ENCODE results near the gene CCNF.

The CCNF gene

GRCh38 chr16:2484898-2485508 is 55.8 kb downstream of the CCNF start:
- Histone ChIP-seq H3K27ac (peak overlapping the region in 3 of 11 experiments; percentile 2 to 64 (median 62); a peak in 5 of 22 replicates), H3K9ac (peak overlapping the region in 9 of 11 experiments; percentile 30 to 72 (median 59); a peak in 14 of 22 replicates)

GRCh38 chr16:2485811-2486507 is 56.7 kb downstream of the CCNF start:
- no peaks in the 10 kb centered on the region for H3K27me3 ChIP-seq
- H3K4me2 ChIP-seq, result peak overlapping the region; percentile 65 to 96 (median 86)
- H3K4me1 ChIP-seq, result peaks cover 72 to 79% (median 75%) of the 10 kb centered on the region in 10 experiments
- H3K4me3 ChIP-seq, result peak overlapping the region in 3 of 10 experiments; percentile 16 to 44 (median 30); a peak in 3 of 20 replicates
- peak overlapping the region; percentile 39 to 72 (median 59); a peak in 21 of 22 replicates for H3K9ac ChIP-seq
- H4K20me1 ChIP-seq, result peaks cover 0 to 100% (median 100%) of the 10 kb centered on the region in 11 experiments; a peak in 19 of 22 replicates
- TF ChIP-seq Cebpa-rat (IDR thresholded peaks at IDR 0.05), result no peak
- H3K9me3 ChIP-seq (replicated peaks in 1 of 11), result no peaks in the 10 kb centered on the region
- H3K27ac ChIP-seq, result peak overlapping the region; percentile 16 to 77 (median 52); a peak in 19 of 22 replicates
- H3K36me3 ChIP-seq, result peaks cover 0 to 44% (median 25%) of the 10 kb centered on the region in 11 experiments; a peak in 21 of 22 replicates

More at GRCh38 chr16:2484898-2485508, 55.8 kb downstream of the CCNF start:
- Histone ChIP-seq H3K36me3 (peaks cover 0 to 44% (median 24%) of the 10 kb centered on the region in 11 experiments; a peak in 20 of 22 replicates), H3K9me3 (replicated peaks in 1 of 11) (no peaks in the 10 kb centered on the region), H3K4me2 (peak overlapping the region; percentile 65 to 96 (median 86)), H3K4me3 (no peak overlapping the region), H3K27me3 (no peaks in the 10 kb centered on the region), H3K4me1 (peaks cover 72 to 86% (median 78%) of the 10 kb centered on the region in 10 experiments), H4K20me1 (peaks cover 0 to 100% (median 100%) of the 10 kb centered on the region in 11 experiments; a peak in 19 of 22 replicates)
- peak in 1 of 11 experiments; percentile 46; a peak in 1 of 22 replicates for TF ChIP-seq Cebpa-rat (IDR thresholded peaks at IDR 0.05)

- Histone ChIP-seq H3K4me2 (peak overlapping the region; percentile 65 to 96 (median 86)), H3K36me3 (peaks cover 0 to 42% (median 24%) of the 10 kb centered on the region in 11 experiments; a peak in 21 of 22 replicates), H3K4me3 (0 out of 20 replicates have a peak overlapping the region, but pooled peaks of 1 of the 10 experiments have one; percentile 4), H3K9ac (peak overlapping the region; percentile 39 to 72 (median 59); a peak in 19 of 22 replicates), H3K4me1 (peaks cover 66 to 73% (median 68%) of the 10 kb centered on the region in 10 experiments), H3K9me3 (replicated peaks in 1 of 11) (no peaks in the 10 kb centered on the region), H4K20me1 (peaks cover 0 to 100% (median 100%) of the 10 kb centered on the region in 11 experiments; a peak in 19 of 22 replicates), H3K27ac (peak overlapping the region; percentile 16 to 77 (median 52); a peak in 18 of 22 replicates), H3K27me3 (no peaks in the 10 kb centered on the region)
- no peak for TF ChIP-seq Cebpa-rat (IDR thresholded peaks at IDR 0.05)
Measured at GRCh38 chr16:2486645-2487516, 57.6 kb downstream of the CCNF start.

GRCh38 chr16:2487517-2487842 is 58.2 kb downstream of the CCNF start:
- H3K27me3 ChIP-seq, result no peaks in the 10 kb centered on the region
- H3K27ac ChIP-seq, result peak overlapping the region in 10 of 11 experiments; percentile 16 to 77 (median 47); a peak in 14 of 22 replicates
- peaks cover 0 to 48% (median 27%) of the 10 kb centered on the region in 11 experiments; a peak in 21 of 22 replicates for H3K36me3 ChIP-seq
- TF ChIP-seq Cebpa-rat (IDR thresholded peaks at IDR 0.05), result no peak
- H3K9me3 ChIP-seq (replicated peaks in 1 of 11), result no peaks in the 10 kb centered on the region
- peaks cover 60 to 67% (median 62%) of the 10 kb centered on the region in 10 experiments for H3K4me1 ChIP-seq
- peak overlapping the region in 1 of 10 experiments; percentile 31; a peak in 1 of 20 replicates for H3K4me3 ChIP-seq
- H4K20me1 ChIP-seq, result peaks cover 0 to 100% (median 100%) of the 10 kb centered on the region in 11 experiments; a peak in 19 of 22 replicates
- peak overlapping the region; percentile 26 to 72 (median 59); a peak in 18 of 22 replicates for H3K9ac ChIP-seq
- H3K4me2 ChIP-seq, result peak overlapping the region; percentile 65 to 96 (median 86)

- H3K27ac ChIP-seq, result peak overlapping the region in 10 of 11 experiments; percentile 9 to 77 (median 47); a peak in 15 of 22 replicates
- H3K36me3 ChIP-seq, result peaks cover 0 to 52% (median 30%) of the 10 kb centered on the region in 11 experiments; a peak in 21 of 22 replicates
- H4K20me1 ChIP-seq, result peaks cover 0 to 100% (median 98%) of the 10 kb centered on the region in 11 experiments; a peak in 19 of 22 replicates
- peak overlapping the region; percentile 26 to 72 (median 53); a peak in 18 of 22 replicates for H3K9ac ChIP-seq
- no peaks in the 10 kb centered on the region for H3K9me3 ChIP-seq (replicated peaks in 1 of 11)
- no peak for TF ChIP-seq Cebpa-rat (IDR thresholded peaks at IDR 0.05)
- H3K4me2 ChIP-seq, result peak overlapping the region; percentile 65 to 96 (median 86)
- H3K4me1 ChIP-seq, result peaks cover 55 to 62% (median 56%) of the 10 kb centered on the region in 10 experiments
- H3K4me3 ChIP-seq, result peak overlapping the region in 1 of 10 experiments; percentile 31; a peak in 1 of 20 replicates
- no peaks in the 10 kb centered on the region for H3K27me3 ChIP-seq
Measured at GRCh38 chr16:2487903-2488531, 58.8 kb downstream of the CCNF start.

GRCh38 chr16:2489581-2489980 is 60.3 kb downstream of the CCNF start:
- TF ChIP-seq Cebpa-rat (IDR thresholded peaks at IDR 0.05), result no peak
- no peak overlapping the region for H3K27ac ChIP-seq
- no peak overlapping the region for H3K4me3 ChIP-seq
- peaks cover 0 to 61% (median 37%) of the 10 kb centered on the region in 11 experiments; a peak in 21 of 22 replicates for H3K36me3 ChIP-seq
- H3K4me2 ChIP-seq, result no peak overlapping the region
- peaks cover 0 to 100% (median 98%) of the 10 kb centered on the region in 11 experiments; a peak in 18 of 22 replicates for H4K20me1 ChIP-seq
- H3K9ac ChIP-seq, result peak overlapping the region in 1 of 11 experiments; percentile 35; a peak in 2 of 22 replicates
- H3K9me3 ChIP-seq (replicated peaks in 1 of 11), result no peaks in the 10 kb centered on the region
- H3K27me3 ChIP-seq, result no peaks in the 10 kb centered on the region
- H3K4me1 ChIP-seq, result peaks cover 39 to 56% (median 42%) of the 10 kb centered on the region in 10 experiments

- peak overlapping the region in 2 of 11 experiments; percentile 8 to 48; a peak in 3 of 22 replicates for H3K9ac ChIP-seq
- no peak for TF ChIP-seq Cebpa-rat (IDR thresholded peaks at IDR 0.05)
Measured at GRCh38 chr16:2490190-2491105, 61.2 kb downstream of the CCNF start.

More at GRCh38 chr16:2490190-2491105, 61.2 kb downstream of the CCNF start:
- H3K27ac ChIP-seq, result no peak overlapping the region
- H3K36me3 ChIP-seq, result peaks cover 0 to 59% (median 32%) of the 10 kb centered on the region in 11 experiments; a peak in 21 of 22 replicates
- H3K4me1 ChIP-seq, result peaks cover 31 to 48% (median 35%) of the 10 kb centered on the region in 10 experiments
- H3K27me3 ChIP-seq, result no peaks in the 10 kb centered on the region
- H4K20me1 ChIP-seq, result peaks cover 0 to 100% (median 98%) of the 10 kb centered on the region in 11 experiments; a peak in 18 of 22 replicates
- no peak overlapping the region for H3K4me3 ChIP-seq
- no peak overlapping the region for H3K4me2 ChIP-seq
- no peaks in the 10 kb centered on the region for H3K9me3 ChIP-seq (replicated peaks in 1 of 11)
